ENCODE measurements around the gene DNAH9.

DNAH9 gene

DNA sequence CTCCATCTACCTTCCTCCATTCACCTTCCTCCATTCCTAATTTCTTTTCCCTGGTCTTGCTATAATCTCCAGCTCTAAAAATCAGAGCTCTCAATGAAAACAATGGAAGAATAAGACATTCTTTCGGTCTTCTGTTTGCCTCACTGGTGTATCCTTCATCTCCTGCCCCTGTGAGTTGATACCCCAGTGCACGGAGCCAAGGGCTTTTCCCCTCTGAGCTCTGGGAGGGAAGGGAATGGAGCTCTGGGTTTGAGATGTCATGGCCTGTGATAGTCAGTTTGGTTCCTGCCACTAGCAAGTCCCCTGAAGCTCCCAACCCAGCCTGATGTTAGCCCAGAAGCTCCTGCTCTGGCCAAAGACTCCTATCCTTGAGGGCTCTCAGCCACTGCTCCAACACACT lies 36.6 kb upstream of the DNAH9 start:
- TF ChIP-seq, protein P1, sequence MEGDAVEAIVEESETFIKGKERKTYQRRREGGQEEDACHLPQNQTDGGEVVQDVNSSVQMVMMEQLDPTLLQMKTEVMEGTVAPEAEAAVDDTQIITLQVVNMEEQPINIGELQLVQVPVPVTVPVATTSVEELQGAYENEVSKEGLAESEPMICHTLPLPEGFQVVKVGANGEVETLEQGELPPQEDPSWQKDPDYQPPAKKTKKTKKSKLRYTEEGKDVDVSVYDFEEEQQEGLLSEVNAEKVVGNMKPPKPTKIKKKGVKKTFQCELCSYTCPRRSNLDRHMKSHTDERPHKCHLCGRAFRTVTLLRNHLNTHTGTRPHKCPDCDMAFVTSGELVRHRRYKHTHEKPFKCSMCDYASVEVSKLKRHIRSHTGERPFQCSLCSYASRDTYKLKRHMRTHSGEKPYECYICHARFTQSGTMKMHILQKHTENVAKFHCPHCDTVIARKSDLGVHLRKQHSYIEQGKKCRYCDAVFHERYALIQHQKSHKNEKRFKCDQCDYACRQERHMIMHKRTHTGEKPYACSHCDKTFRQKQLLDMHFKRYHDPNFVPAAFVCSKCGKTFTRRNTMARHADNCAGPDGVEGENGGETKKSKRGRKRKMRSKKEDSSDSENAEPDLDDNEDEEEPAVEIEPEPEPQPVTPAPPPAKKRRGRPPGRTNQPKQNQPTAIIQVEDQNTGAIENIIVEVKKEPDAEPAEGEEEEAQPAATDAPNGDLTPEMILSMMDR (IDR thresholded peaks at IDR 0.05; ENCODE audit: low read depth, low read length) = no peak
- in situ Hi-C loops (cut with HindIII; ENCODE audit: low sequenced_read_pairs) = no loop called here
- H3K4me3 ChIP-seq (ENCODE audit: low read depth, low read length) = no peak overlapping the region
- no peak for DNase-seq (ENCODE audit: low read depth, low spot score)

GRCh38 chr17:11564589-11565380 lies 33.5 kb upstream of the DNAH9 start:
- in situ Hi-C loops (cut with HindIII; ENCODE audit: low sequenced_read_pairs) = no loop called here
- DNase-seq (ENCODE audit: low read depth, low spot score) = no peak
- TF ChIP-seq, protein P1 (IDR thresholded peaks at IDR 0.05; ENCODE audit: low read depth, low read length) = no peak

GRCh38 chr17:11565591-11565990 lies 32.7 kb upstream of the DNAH9 start:
- DNase-seq (ENCODE audit: low read depth, low spot score) = no peak
- in situ Hi-C loops (cut with HindIII; ENCODE audit: low sequenced_read_pairs) = no loop called here
- no peak overlapping the region for H3K4me3 ChIP-seq (ENCODE audit: low read depth, low read length)
- TF ChIP-seq, protein P1 (IDR thresholded peaks at IDR 0.05; ENCODE audit: low read depth, low read length) = no peak

More at GRCh38 chr17:11564589-11565380, 33.5 kb upstream of the DNAH9 start:
- no peak overlapping the region for H3K4me3 ChIP-seq (ENCODE audit: low read depth, low read length)

- TF ChIP-seq, protein P1 (IDR thresholded peaks at IDR 0.05; ENCODE audit: low read depth, low read length) = no peak
- in situ Hi-C loops (cut with HindIII; ENCODE audit: low sequenced_read_pairs) = no loop called here
- H3K4me3 ChIP-seq (ENCODE audit: low read depth, low read length) = no peak overlapping the region
- no peak for DNase-seq (ENCODE audit: low read depth, low spot score)
Observed at GRCh38 chr17:11578998-11579397, 19.3 kb upstream of the DNAH9 start.

DNA sequence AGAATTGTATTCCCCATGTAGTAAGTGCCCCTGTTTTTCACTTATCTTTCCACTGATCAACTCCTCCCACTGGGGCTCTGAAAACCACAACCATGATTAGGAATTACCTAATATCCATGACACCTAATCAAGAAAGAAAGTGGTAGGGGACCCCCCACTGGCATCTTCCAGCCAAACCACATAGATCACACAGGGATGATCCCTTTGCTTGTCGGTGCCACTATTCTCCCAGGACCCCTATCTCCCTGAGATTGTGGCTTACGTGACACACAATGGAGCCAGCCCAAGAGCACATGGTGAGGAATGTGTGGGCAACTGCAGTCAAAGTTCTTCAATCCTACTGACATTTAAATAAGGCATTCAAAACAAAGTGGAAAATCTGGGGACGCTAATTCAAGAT lies 17.6 kb upstream of the DNAH9 start:
- H3K4me3 ChIP-seq (ENCODE audit: low read depth, low read length) = no peak overlapping the region
- in situ Hi-C loops (cut with HindIII; ENCODE audit: low sequenced_read_pairs) = no loop called here
- no peak for DNase-seq (ENCODE audit: low read depth, low spot score)
- TF ChIP-seq, protein P1 (IDR thresholded peaks at IDR 0.05; ENCODE audit: low read depth, low read length) = no peak

GRCh38 chr17:11582217-11582616 lies 16.1 kb upstream of the DNAH9 start:
- DNase-seq (ENCODE audit: low read depth, low spot score) = no peak
- TF ChIP-seq, protein P1 (IDR thresholded peaks at IDR 0.05; ENCODE audit: low read depth, low read length) = no peak
- no peak overlapping the region for H3K4me3 ChIP-seq (ENCODE audit: low read depth, low read length)
- in situ Hi-C loops (cut with HindIII; ENCODE audit: low sequenced_read_pairs) = no loop called here
